Measurements from ENCODE around the gene COL6A1. TPM values are rescaled to one million over a fixed set of nuclear protein-coding genes. Genes with fewer than 3 reads are reported as not detected.

COL6A1 gene
- total RNA-seq, 1 experiment from 2014 or later: 193 TPM

- Histone ChIP-seq H3K4me2 (ENCODE audit: insufficient read depth, insufficient read length, low read length) (no peak overlapping the region), H4K8ac (replicated peaks; ENCODE audit: insufficient read length, low read depth, low read length) (no peak overlapping the region), H3K4me1 (ENCODE audit: insufficient read depth, low read length) (no peaks in the 10 kb centered on the region), H3K14ac (ENCODE audit: insufficient read depth, low read length) (no peak overlapping the region), H2BK120ac (ENCODE audit: low read depth, low read length, poor library complexity, severe bottlenecking) (no peak overlapping the region), H3K56ac (ENCODE audit: insufficient read length, low read depth, low read length) (no peak overlapping the region), H3K9me3 (ENCODE audit: control insufficient read depth, low read depth, low read length) (no peaks in the 10 kb centered on the region), H2BK5ac (ENCODE audit: insufficient read length, low read length) (no peak overlapping the region), H2AK5ac (ENCODE audit: insufficient read length, low read length) (no peak overlapping the region), H3K27me3 (ENCODE audit: insufficient read depth, low read length) (no peaks in the 10 kb centered on the region), H2BK20ac (ENCODE audit: low read depth, low read length, poor library complexity, severe bottlenecking) (no peak overlapping the region), H3K18ac (ENCODE audit: insufficient read length, low read depth, low read length) (no peak overlapping the region), H3T11ph (ENCODE audit: low read length) (no peak overlapping the region), H3K4ac (ENCODE audit: low read depth, low read length) (no peak overlapping the region), H2AFZ (ENCODE audit: low read length) (no peak overlapping the region), H3K79me1 (ENCODE audit: insufficient read depth, low read depth, low read length, poor library complexity, severe bottlenecking) (no peaks in the 10 kb centered on the region), H4K5ac (ENCODE audit: insufficient read length, low read depth, low read length) (no peak overlapping the region), H2BK12ac (ENCODE audit: insufficient read length, low read depth, low read length) (no peak overlapping the region), H4K91ac (ENCODE audit: insufficient read length, low read depth, low read length) (no peak overlapping the region), H3K23ac (ENCODE audit: insufficient read length, low read depth, low read length) (no peak overlapping the region), H3K23me2 (ENCODE audit: insufficient read length, low read depth, low read length, poor library complexity, severe bottlenecking) (no peaks in the 10 kb centered on the region), H3K79me2 (ENCODE audit: insufficient read depth, low read length) (0 out of 2 replicates have a peak, but pooled peaks cover 1% of the 10 kb centered on the region), H2BK15ac (ENCODE audit: low read depth, low read length) (no peak overlapping the region), H3K27ac (ENCODE audit: insufficient read length, low read depth, low read length) (no peak overlapping the region), H4K20me1 (ENCODE audit: control insufficient read depth, insufficient read depth, insufficient read length) (no peaks in the 10 kb centered on the region), H3K9ac (ENCODE audit: extremely low read depth, insufficient read length, low read length) (no peak overlapping the region)
- no peak for TF ChIP-seq CTCF (conservative IDR thresholded peaks at IDR 0.05)
- H3K4me1 Mint-ChIP-seq: no peaks in the 10 kb centered on the region
- peaks cover 0 to 2% (median 0%) of the 10 kb centered on the region in 3 experiments; a peak in 1 of 7 replicates for H3K36me3 Mint-ChIP-seq (ENCODE audit: insufficient read depth in 1 of 3, low read depth in 3 of 3)
- no peaks in the 10 kb centered on the region; a peak in 2 of 5 replicates for H3K9me3 Mint-ChIP-seq
- no peak overlapping the region for H3K27ac Mint-ChIP-seq
- H3K27me3 Mint-ChIP-seq (ENCODE audit: low read depth): peaks cover 12% of the 10 kb centered on the region
- H3K4me3 Mint-ChIP-seq: no peak overlapping the region
- no peak for DNase-seq
Measured at GRCh38 chr21:46017148-46017547, 35.6 kb downstream of the COL6A1 start.
